Superior temporal gyrus (tissue), 1 donor: ENCODE data around the gene RDX.

Experiments
- DNase-seq: peaks from one replicate; pipeline ENCODE4 v3.0.0-alpha.2; 2016; ENCODE audit errors: extremely low spot score

The RDX gene

GRCh38 chr11:110130642-110131238 lies 165.7 kb downstream of the RDX start:
- peak; percentile 45 for DNase-seq

GRCh38 chr11:110128161-110128560 lies 168.3 kb downstream of the RDX start:
- peak; percentile 47 for DNase-seq

- DNase-seq: no peak
Observed at GRCh38 chr11:110126936-110127335, 169.5 kb downstream of the RDX start.

GRCh38 chr11:110125632-110126031 lies 170.8 kb downstream of the RDX start:
- DNase-seq: no peak
